Hepatocyte (in vitro differentiated cells): ENCODE measurements around the gene WDR74.

Experiments used
- EZH2 ChIP-seq: fragments of 200-600 bp; sonication (generic); IDR thresholded peaks from 2 replicates; pipeline ENCODE4 v1.6.1; 2016; ENCODE audit warnings: antibody characterized with exemption, mild to moderate bottlenecking, borderline replicate concordance
- EZH2phosphoT487 ChIP-seq: fragments of 200-600 bp; sonication (generic); IDR thresholded peaks from one replicate; pipeline ENCODE4 v1.6.1; 2018; ENCODE audit warnings: antibody characterized with exemption, mild to moderate bottlenecking, low read depth, moderate library complexity; ENCODE audit not compliant: unreplicated experiment, severe bottlenecking
- TF ChIP-seq, protein P1 (sequence below): fragments of 200-600 bp; sonication (generic); IDR thresholded peaks from 2 replicates; pipeline ENCODE4 v1.5.1; 2016; ENCODE audit warnings: antibody characterized with exemption, mild to moderate bottlenecking; ENCODE audit not compliant: poor library complexity

DNA sequence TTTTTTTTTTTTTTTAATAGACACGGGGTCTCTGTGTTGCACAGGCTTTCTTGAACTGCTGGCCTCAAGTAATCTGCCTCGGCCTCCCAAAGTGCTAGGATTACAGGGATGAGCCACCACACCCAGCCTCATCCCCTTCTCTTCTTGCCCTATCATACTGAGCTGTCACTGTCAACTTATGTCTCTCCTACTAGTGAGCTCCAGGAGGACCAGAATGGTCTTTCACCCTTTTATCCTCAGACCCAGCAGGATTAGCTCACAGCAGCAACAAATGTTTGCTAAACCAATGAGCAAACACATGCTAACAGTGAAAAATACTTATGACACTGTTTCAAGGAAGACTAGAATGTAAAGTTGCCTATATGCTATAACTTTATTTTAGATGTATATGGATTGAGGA lies 27.7 kb downstream of the WDR74 start:
- TF ChIP-seq, protein P1, sequence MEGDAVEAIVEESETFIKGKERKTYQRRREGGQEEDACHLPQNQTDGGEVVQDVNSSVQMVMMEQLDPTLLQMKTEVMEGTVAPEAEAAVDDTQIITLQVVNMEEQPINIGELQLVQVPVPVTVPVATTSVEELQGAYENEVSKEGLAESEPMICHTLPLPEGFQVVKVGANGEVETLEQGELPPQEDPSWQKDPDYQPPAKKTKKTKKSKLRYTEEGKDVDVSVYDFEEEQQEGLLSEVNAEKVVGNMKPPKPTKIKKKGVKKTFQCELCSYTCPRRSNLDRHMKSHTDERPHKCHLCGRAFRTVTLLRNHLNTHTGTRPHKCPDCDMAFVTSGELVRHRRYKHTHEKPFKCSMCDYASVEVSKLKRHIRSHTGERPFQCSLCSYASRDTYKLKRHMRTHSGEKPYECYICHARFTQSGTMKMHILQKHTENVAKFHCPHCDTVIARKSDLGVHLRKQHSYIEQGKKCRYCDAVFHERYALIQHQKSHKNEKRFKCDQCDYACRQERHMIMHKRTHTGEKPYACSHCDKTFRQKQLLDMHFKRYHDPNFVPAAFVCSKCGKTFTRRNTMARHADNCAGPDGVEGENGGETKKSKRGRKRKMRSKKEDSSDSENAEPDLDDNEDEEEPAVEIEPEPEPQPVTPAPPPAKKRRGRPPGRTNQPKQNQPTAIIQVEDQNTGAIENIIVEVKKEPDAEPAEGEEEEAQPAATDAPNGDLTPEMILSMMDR, result no peak
- no peak for TF ChIP-seq EZH2phosphoT487
- no peak for TF ChIP-seq EZH2
